Endodermal cell (in vitro differentiated cells): Measurements from ENCODE around the gene COL23A1. TPM values are rescaled to one million over a fixed set of nuclear protein-coding genes. Genes with fewer than 3 reads are reported as not detected.

Experiments used
- DNase-seq: peaks from one replicate; pipeline ENCODE4 v3.0.0-alpha.2; 2017
- H3K27ac ChIP-seq: 2 replicates; pipeline ENCODE4 v1.5.1; 2013; ENCODE audit warnings: mild to moderate bottlenecking, low read depth, low read length, moderate library complexity
- H3K27me3 ChIP-seq: 2 replicates; pipeline ENCODE4 v1.6.1; 2013; ENCODE audit warnings: mild to moderate bottlenecking, low read length, moderate library complexity; ENCODE audit not compliant: insufficient read depth, control insufficient read depth, poor library complexity, severe bottlenecking
- H3K36me3 ChIP-seq: 2 replicates; pipeline ENCODE4 v1.7.0; 2013; ENCODE audit warnings: mild to moderate bottlenecking, low read length, moderate library complexity; ENCODE audit not compliant: control insufficient read depth, insufficient read depth
- H3K4me1 ChIP-seq: one replicate; pipeline ENCODE4 v1.7.0; 2013; ENCODE audit warnings: low read length; ENCODE audit not compliant: control insufficient read depth, insufficient read depth
- H3K4me3 ChIP-seq: 2 replicates; pipeline ENCODE4 v1.5.1; 2013; ENCODE audit warnings: mild to moderate bottlenecking, low read length, moderate library complexity
- H3K9ac ChIP-seq: 2 replicates; pipeline ENCODE4 v1.6.1; 2013; ENCODE audit warnings: mild to moderate bottlenecking, low read length, moderate library complexity; ENCODE audit not compliant: poor library complexity, severe bottlenecking; ENCODE audit errors: extremely low read depth
- H3K9me3 ChIP-seq: 2 replicates; pipeline ENCODE4 v1.6.1; 2013; ENCODE audit warnings: mild to moderate bottlenecking, low read length, moderate library complexity; ENCODE audit not compliant: control insufficient read depth
- H3K27ac Mint-ChIP-seq: 2 replicates; pipeline ENCODE4 v1.8.0; 2020; ENCODE audit warnings: mixed read lengths
- H3K27me3 Mint-ChIP-seq: 2 replicates; pipeline ENCODE4 v1.8.0; 2021; ENCODE audit warnings: mild to moderate bottlenecking, mixed read lengths; ENCODE audit not compliant: insufficient read depth
- H3K36me3 Mint-ChIP-seq: 2 replicates; pipeline ENCODE4 v1.8.0; 2020; ENCODE audit warnings: low read depth, mixed read lengths
- H3K4me1 Mint-ChIP-seq: 2 replicates; pipeline ENCODE4 v1.8.0; 2020; ENCODE audit warnings: mixed read lengths
- H3K4me3 Mint-ChIP-seq: 2 replicates; pipeline ENCODE4 v1.8.0; 2020; ENCODE audit warnings: mild to moderate bottlenecking, moderate library complexity, mixed read lengths
- H3K9me3 Mint-ChIP-seq: 2 replicates; pipeline ENCODE4 v1.8.0; 2020; ENCODE audit warnings: mild to moderate bottlenecking, mixed read lengths
- WGBS, 2 experiments: methylation state at CpG; one replicate each; pipeline versions ENCODE4 v1.1.5 to v1.1.7; 2013; ENCODE audit warnings: missing lambda C conversion rate in 2 of 2, mixed read lengths in 1 of 2; ENCODE audit not compliant: insufficient coverage in 1 of 2, insufficient read length in 1 of 2; 5-methylcytosine and 5-hydroxymethylcytosine counted together
- total RNA-seq, 2 donors: library from RNA; stranded (reverse); fragmentation: NEBNext Ultra II Directional in 1 of 2; extraction: Animal tissue kit (Norgen Biotek cat#: 25700) in 1 of 2; gene quantifications; 2 replicates in 1 of 2; 3 replicates in 1 of 2; pipeline ENCODE4 v1.2.1, GENCODE V29; 2021
- TF ChIP-seq, protein P1 (sequence below): fragments of 200-600 bp; sonication (generic); conservative IDR thresholded peaks from 2 replicates; pipeline ENCODE4 v1.5.0; 2021; ENCODE audit warnings: antibody characterized with exemption, mild to moderate bottlenecking

Gene COL23A1
- total RNA-seq, 2 donors from 2014 or later: 50.2 to 71.3 TPM

DNA sequence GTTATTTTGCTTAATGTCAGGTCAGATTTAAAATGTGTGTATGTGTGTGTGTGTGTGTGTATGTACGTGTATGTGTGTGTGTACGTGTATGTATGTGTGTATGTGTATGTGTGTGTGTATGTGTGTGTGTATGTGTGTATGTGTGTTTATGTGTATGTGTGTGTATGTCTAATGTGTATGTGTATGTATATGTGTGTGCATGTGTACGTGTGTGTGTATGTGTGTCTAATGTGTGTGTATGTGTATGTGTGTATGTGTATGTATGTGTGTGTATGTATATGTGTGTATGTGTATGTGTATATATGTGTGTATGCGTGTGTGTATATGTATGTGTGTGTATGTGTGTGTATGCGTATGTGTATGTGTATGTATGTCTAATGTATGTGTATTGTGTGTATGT, 232.5 kb downstream of the COL23A1 start:
- no peaks in the 10 kb centered on the region for H3K9me3 Mint-ChIP-seq
- H3K4me1 Mint-ChIP-seq: peaks cover 25% of the 10 kb centered on the region
- no peak overlapping the region for H3K27ac Mint-ChIP-seq

DNA sequence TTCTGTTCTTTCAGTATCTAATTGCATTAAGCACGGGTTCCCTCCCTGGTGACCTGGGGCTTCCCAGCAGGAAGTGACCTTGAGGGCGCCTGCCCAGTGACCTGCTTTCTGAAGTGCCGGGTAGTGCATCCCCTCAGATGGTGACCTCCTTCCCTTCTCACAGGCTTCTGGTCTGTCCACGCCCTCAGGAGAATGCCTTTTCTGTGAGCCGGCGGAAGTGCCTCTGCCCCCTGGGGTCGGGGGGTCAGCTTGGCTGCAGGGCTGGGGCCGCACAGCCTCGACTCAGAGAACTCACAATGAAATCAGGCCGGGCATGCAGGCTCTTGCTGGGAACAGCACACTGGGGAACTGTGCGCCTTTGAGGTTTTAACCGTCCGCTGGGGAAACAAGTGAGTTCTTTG, 233.1 kb downstream of the COL23A1 start:
- Histone ChIP-seq H3K9me3 (no peaks in the 10 kb centered on the region), H3K4me1 (no peaks in the 10 kb centered on the region), H3K9ac (no peak overlapping the region), H3K4me3 (no peak overlapping the region), H3K36me3 (no peaks in the 10 kb centered on the region), H3K27ac (peak overlapping the region; percentile 69), H3K27me3 (no peaks in the 10 kb centered on the region)
- Mint-ChIP-seq H3K9me3 (no peaks in the 10 kb centered on the region), H3K4me1 (peaks cover 31% of the 10 kb centered on the region), H3K27ac (peak overlapping the region; percentile 74), H3K36me3 (no peaks in the 10 kb centered on the region), H3K4me3 (no peak overlapping the region), H3K27me3 (no peaks in the 10 kb centered on the region)
- WGBS, 2 experiments: 41 to 49% methylated on average over 9 to 13 of the region's 13 CpGs
- TF ChIP-seq, protein P1, sequence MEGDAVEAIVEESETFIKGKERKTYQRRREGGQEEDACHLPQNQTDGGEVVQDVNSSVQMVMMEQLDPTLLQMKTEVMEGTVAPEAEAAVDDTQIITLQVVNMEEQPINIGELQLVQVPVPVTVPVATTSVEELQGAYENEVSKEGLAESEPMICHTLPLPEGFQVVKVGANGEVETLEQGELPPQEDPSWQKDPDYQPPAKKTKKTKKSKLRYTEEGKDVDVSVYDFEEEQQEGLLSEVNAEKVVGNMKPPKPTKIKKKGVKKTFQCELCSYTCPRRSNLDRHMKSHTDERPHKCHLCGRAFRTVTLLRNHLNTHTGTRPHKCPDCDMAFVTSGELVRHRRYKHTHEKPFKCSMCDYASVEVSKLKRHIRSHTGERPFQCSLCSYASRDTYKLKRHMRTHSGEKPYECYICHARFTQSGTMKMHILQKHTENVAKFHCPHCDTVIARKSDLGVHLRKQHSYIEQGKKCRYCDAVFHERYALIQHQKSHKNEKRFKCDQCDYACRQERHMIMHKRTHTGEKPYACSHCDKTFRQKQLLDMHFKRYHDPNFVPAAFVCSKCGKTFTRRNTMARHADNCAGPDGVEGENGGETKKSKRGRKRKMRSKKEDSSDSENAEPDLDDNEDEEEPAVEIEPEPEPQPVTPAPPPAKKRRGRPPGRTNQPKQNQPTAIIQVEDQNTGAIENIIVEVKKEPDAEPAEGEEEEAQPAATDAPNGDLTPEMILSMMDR: no peak
- DNase-seq: peak; percentile 91

More for the DNA sequence above, 232.5 kb downstream of the COL23A1 start:
- no peaks in the 10 kb centered on the region for H3K4me1 ChIP-seq
- Mint-ChIP-seq H3K27me3 (no peaks in the 10 kb centered on the region), H3K36me3 (no peaks in the 10 kb centered on the region), H3K4me3 (no peak overlapping the region)
- 50 to 56% methylated on average over 5 of the region's 5 CpGs for WGBS, 2 experiments
- no peaks in the 10 kb centered on the region for H3K27me3 ChIP-seq
- H3K4me3 ChIP-seq: no peak overlapping the region
- no peak overlapping the region for H3K9ac ChIP-seq
- TF ChIP-seq, protein P1: no peak
- H3K9me3 ChIP-seq: no peaks in the 10 kb centered on the region
- no peak overlapping the region for H3K27ac ChIP-seq
- no peak for DNase-seq
- H3K36me3 ChIP-seq: no peaks in the 10 kb centered on the region

DNA sequence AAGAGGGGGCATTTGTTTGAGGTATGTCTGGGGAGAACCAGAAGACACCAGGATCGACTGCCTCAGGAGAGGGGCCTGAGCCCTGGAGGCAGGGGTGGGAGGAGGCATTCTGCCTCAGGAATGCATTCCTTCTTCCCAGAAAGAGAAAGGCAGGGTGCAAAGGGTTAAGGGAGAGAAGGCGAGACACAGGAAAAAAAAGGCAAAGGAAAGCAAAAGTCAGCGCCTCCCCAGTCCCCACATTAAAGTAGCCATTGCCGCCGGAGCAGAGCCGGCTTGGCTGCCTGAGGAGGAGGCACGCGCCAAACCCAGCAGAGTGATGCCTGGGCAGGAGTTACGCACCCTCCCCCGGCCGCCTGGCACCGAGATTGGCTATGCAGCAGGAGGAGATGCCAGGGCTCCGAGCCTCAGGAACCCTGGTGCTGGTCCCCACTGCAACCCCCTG, 233.7 kb downstream of the COL23A1 start:
- no peaks in the 10 kb centered on the region for H3K9me3 Mint-ChIP-seq
- DNase-seq: peak; percentile 76
- H3K4me3 Mint-ChIP-seq: no peak overlapping the region
- WGBS, 2 experiments: 45% methylated on average over 13 of the region's 13 CpGs; no CpG with 5 or more reads in 1 of the 2 experiments
- H3K36me3 Mint-ChIP-seq: no peaks in the 10 kb centered on the region
- H3K36me3 ChIP-seq: no peaks in the 10 kb centered on the region
- H3K4me1 Mint-ChIP-seq: peaks cover 31% of the 10 kb centered on the region
- H3K27ac ChIP-seq: peak overlapping the region; percentile 69
- TF ChIP-seq, protein P1: no peak
- H3K27me3 Mint-ChIP-seq: no peaks in the 10 kb centered on the region
- H3K27me3 ChIP-seq: no peaks in the 10 kb centered on the region
- H3K27ac Mint-ChIP-seq: no peak overlapping the region
- H3K4me1 ChIP-seq: no peaks in the 10 kb centered on the region
- H3K4me3 ChIP-seq: no peak overlapping the region
- H3K9me3 ChIP-seq: no peaks in the 10 kb centered on the region
- no peak overlapping the region for H3K9ac ChIP-seq
